SKM-1 treated with dmso at 0.1 percent for 144 hours (cell line): ENCODE measurements around the gene FNBP1L.
"Not testable (repeated sequence)": the region's sequence is repeated elsewhere in the genome, so short reads cannot be mapped to it uniquely, and the experiment has no call there.

Experiments used
- DNase-seq: peaks from one replicate; lab custom pipeline; 2025; ENCODE audit not compliant: unreplicated experiment; lab: John Stamatoyannopoulos, UW

The FNBP1L gene

DNA sequence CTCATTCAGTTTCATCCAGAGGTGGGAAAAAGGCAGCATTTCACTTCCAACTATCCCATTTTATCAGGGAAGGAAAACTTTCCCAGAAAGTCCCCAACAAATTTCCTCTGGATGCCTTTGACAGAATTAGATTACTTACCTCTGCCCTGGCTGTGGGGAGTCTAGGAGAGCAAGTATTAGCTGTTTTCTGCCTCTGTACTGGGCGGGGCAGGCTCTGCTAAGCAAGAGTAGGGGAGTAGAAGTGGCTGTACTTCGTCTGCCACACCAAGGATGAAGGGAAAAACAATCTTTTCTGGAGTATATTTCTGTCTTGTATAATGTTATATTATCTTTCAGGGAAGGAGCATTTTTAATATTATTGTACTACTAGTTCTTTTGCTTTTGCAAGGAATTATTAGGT, 78.5 kb downstream of the FNBP1L start:
- DNase-seq = no peak

- DNase-seq = peak; percentile 13
These were observed 80.5 kb downstream of the FNBP1L start for GRCh38 chr1:93528412-93528811.

DNA sequence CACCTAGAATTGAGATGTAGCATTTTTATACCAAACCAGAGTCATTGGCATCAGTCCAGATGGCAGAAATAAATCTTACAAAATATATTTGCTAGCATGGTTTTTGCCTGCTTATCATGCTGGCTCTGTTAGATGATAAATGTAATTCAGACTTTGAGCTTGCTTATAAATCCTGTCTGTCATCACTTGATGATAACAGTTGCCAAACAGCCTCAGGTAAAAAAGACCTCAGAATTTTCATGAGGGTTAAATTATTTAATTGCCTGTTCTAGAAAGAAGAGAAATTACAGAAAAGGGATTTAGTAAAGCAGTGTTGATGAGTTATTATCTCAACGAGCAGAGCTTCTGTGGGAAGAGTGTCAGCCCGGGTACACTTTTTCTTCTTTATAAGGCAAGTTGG, 83.3 kb downstream of the FNBP1L start:
- DNase-seq = no peak

DNA sequence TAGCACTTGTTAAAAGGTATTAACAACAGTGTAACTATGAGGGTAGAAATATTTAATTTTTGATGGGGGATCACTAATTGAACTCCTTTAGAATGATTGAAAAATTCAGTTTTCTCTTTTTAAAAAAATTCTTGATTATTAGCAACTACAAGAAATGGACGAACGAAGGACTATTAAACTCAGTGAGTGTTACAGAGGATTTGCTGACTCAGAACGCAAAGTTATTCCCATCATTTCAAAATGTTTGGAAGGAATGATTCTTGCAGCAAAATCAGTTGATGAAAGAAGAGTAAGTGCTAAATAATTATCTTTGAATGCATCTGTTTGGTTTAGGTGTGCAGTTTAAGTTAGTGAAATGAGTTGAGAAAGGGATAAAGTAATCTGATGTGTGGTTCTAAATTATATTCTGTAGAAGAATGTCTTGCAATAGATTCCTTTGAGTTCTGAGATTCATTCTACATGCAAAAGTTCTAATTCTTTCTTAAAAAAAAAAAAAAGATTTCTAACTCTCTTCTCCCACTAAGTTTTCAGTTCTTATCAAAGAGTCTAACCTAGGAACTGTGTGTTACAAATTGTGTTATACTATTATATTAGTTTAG, 85.0 kb downstream of the FNBP1L start:
- no peak for DNase-seq

GRCh38 chr1:93533677-93534076, 85.8 kb downstream of the FNBP1L start:
- no peak for DNase-seq

- no peak for DNase-seq
These were observed 89.5 kb downstream of the FNBP1L start for GRCh38 chr1:93537396-93537795.

DNA sequence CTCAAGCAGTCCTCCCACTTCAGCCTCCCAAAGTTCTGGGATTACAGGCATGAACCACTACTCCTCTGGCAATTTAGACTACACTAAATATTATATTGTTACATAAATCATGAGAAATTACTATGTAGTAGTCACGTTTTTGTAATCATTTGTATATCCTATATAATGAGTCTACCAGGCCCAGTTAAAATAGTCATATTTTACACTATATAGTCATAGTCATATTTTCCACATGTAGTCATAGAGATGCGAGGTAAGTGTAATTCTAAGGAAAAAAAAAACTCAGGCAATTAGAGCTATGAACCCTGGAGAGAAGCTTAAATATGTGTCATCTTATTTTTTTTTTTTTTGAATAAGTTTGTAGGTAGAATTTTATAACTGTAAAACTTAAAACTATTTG, 90.0 kb downstream of the FNBP1L start:
- no peak for DNase-seq

DNA sequence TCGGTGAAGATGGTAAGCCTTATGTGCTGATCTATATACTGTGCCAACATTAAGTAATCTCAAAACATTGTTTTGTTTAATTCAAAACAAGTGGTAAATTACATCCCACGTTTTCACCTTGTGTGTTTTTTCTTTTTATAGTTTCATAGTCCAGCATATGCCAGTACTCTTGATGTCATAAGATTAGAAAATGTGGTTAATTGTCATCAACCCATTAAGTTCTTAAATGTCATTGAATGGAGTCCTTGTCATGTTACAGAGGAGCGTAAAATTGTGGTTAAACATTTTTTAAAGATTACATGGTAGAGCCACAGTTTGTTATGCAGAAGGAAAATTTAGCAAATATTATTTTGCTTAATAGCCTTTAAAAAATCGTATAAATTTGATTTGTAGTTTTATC, 93.1 kb downstream of the FNBP1L start:
- DNase-seq = no peak

- no peak for DNase-seq
These were observed 94.5 kb downstream of the FNBP1L start for GRCh38 chr1:93542398-93542797.

- DNase-seq = no peak
These were observed 98.4 kb downstream of the FNBP1L start for GRCh38 chr1:93546162-93546863.

DNA sequence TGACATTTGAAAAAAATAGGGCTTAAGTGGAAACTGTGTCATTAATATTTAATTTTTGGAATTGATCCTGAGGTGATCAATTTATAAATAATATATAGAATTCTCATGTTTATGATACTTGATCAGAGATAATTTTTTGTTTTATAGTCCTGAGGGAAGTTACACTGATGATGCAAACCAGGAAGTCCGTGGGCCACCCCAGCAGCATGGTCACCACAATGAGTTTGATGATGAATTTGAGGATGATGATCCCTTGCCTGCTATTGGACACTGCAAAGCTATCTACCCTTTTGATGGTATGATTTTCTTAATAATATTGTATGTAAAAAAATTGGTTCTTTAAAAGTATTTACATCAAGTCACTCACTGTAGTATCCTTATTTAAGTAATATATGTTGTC, 101.2 kb downstream of the FNBP1L start:
- no peak for DNase-seq

GRCh38 chr1:93549811-93550210, 101.9 kb downstream of the FNBP1L start:
- DNase-seq = peak; percentile 58

GRCh38 chr1:93552741-93553455, 105.0 kb downstream of the FNBP1L start:
- no peak for DNase-seq

DNA sequence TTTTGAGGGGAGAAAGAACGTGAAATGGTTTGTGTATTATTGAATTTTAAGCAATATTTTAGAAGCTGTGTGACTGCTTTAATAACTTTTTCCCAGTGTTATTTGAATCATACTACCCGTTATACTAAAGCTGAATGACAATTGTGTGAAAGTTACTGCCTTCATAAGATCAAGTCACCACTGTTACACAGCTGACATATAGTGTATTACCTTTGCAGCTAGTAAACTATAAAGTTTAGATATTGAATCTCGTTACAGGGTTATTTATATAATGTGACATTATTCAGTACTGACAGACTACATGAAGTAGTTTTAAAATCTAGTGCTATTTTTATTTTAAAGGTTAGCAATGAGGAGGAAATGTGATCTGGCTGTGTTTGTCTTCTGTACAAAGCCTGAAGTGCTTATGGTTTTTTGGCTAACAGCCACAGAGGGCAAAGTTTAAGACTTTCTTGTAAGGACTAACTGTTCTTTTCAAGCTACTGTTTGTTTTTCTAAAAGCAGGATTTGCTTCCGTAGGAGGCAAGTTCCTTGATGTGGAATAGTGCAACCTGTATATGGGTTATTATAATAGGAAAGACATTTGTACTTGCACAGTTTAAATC, 106.1 kb downstream of the FNBP1L start:
- not testable (repeated sequence) for DNase-seq

- DNase-seq = no peak
These were observed 107.3 kb downstream of the FNBP1L start for GRCh38 chr1:93554883-93555872.

DNA sequence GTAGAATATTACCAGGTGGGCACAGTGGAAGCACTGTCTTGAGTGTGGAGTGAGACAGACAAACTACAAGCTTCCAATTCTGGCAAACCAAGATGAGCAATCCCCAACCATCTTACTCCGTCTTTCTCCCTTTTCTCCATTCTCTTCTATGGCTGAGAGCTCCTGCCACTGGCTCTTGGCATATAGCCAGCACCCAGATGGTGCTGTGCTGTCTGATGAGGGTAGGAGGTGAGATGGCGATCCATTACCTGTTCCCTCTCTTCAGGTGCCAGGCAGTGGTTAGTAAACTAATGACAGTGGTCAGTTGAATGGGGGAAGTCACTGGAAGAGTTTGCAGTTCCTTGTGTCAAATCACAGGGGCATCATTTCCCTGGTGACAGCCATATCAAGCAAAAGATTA, 108.4 kb downstream of the FNBP1L start:
- DNase-seq = no peak

GRCh38 chr1:93559045-93559444, 111.1 kb downstream of the FNBP1L start:
- DNase-seq = peak; percentile 36

DNA sequence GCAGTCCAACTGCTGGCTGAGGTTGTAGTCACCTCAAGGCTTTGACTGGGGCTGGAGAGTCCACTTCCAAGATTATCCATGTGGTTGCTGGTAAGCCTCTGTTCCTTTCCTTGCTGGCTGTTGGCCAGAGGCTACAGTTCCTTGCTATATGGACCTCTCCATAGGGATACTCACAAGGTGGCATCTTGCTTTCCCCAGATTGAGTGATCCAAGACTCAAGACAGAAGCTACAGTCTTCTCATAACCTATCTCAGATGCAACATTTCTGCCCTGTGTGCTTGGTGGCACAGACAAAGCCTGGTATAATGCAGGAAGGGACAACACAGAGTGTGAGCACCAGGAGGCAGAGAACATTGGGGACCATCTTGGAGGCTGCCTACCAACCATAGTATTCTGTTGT, 111.8 kb downstream of the FNBP1L start:
- DNase-seq = no peak

DNA sequence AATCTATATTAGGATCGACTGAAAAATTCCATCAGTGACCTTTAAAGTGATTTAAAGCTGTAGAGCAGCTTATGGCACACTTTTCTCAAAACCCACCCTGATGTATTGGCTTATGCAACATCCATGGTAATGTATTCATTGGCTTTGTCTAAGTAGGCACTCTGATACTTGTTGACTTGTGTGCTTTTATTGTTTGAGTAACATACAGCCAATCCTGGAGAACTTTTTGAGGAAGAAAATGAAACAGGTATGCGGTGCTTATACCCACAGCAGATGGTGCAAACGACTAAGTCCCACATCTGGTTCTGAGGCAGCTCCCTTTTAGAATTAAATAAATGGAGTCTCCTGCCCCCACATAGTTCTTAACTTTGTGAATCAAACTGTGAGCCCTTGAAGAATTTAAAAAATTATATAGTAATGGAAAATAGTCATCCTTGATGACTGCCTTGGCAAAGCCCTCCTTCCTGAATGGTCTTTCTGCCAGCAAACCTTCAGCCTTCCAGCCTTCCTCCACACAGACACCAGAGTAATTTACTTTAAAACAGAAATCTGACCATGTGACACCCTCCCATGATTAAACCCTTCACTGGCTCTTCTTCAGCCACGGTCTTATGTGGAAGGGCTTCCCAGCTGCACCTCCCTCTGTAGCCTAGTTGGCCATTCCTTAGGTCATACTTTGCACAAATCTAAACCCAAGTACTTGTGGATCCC, 117.7 kb downstream of the FNBP1L start:
- no peak for DNase-seq

DNA sequence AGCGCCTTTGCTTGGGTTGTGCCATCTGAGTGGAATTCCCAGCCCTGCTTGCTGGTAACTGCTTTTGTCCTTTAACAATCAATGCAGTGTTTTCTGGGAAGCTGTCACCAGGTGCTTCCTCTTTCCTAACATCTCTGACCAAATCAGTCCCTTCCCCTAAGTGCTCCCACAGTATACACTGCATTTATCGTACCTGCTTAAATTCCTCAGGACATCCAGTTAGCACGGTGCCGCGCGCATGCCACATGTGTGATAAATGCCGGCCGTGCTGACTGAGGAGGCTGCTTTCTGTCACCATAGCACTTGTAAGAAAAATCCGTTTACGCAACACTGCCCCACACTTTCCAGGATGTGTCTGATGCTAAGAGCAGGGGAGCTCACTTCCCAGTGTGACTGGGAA, 118.3 kb downstream of the FNBP1L start:
- no peak for DNase-seq
